Natural killer cell (primary cell): ENCODE data around the gene SMAD7. TPM values are rescaled to one million over a fixed set of nuclear protein-coding genes. Genes with fewer than 3 reads are reported as not detected.

ENCODE experiments used
- ATAC-seq, 3 donors: fragments of 150-1000 bp in 2 of 3; fragments of 200-7000 bp in 1 of 3; cut with Tn5 transposase; 1 replicate in 1 of 3; 2 replicates in 2 of 3; pipeline ENCODE4 v1.10.0; 2021; ENCODE audit warnings: mild to moderate bottlenecking in 2 of 3, moderate library complexity in 2 of 3
- DNase-seq, 2 donors: peaks; one replicate each; pipeline versions ENCODE4 v3.0.0 to v3.0.0-alpha.2; 2013 to 2021; ENCODE audit warnings: mixed read lengths in 1 of 2
- H3K27ac ChIP-seq: one replicate; pipeline ENCODE4 v1.5.1; 2013; ENCODE audit warnings: mild to moderate bottlenecking, low read length
- H3K27me3 ChIP-seq: one replicate; pipeline ENCODE4 v1.6.1; 2013; ENCODE audit warnings: low read length; ENCODE audit not compliant: control insufficient read depth, insufficient read depth
- H3K36me3 ChIP-seq: one replicate; pipeline ENCODE4 v1.6.1; 2013; ENCODE audit warnings: low read length; ENCODE audit not compliant: control insufficient read depth, insufficient read depth
- H3K4me1 ChIP-seq: one replicate; pipeline ENCODE4 v1.6.1; 2013; ENCODE audit warnings: low read length; ENCODE audit not compliant: control insufficient read depth, insufficient read depth
- H3K4me3 ChIP-seq: one replicate; pipeline ENCODE4 v1.5.1; 2013; ENCODE audit warnings: low read length
- H3K9me3 ChIP-seq: one replicate; pipeline ENCODE4 v1.6.1; 2013; ENCODE audit warnings: low read length; ENCODE audit not compliant: control insufficient read depth, insufficient read depth
- H3K27ac Mint-ChIP-seq, 2 donors: one replicate each; pipeline ENCODE4 v1.8.0; 2022; ENCODE audit warnings: mild to moderate bottlenecking in 2 of 2, mixed read lengths in 2 of 2, moderate library complexity in 1 of 2
- H3K27me3 Mint-ChIP-seq, 2 donors: one replicate each; pipeline ENCODE4 v1.8.0; 2022; ENCODE audit warnings: low read depth in 2 of 2, mixed read lengths in 2 of 2
- H3K36me3 Mint-ChIP-seq: one replicate; pipeline ENCODE4 v1.8.0; 2022; ENCODE audit warnings: mixed read lengths
- H3K4me1 Mint-ChIP-seq, 2 donors: one replicate each; pipeline ENCODE4 v1.8.0; 2022; ENCODE audit warnings: mixed read lengths in 2 of 2
- H3K4me3 Mint-ChIP-seq: one replicate; pipeline ENCODE4 v1.8.0; 2022; ENCODE audit warnings: mild to moderate bottlenecking, moderate library complexity, mixed read lengths
- H3K9me3 Mint-ChIP-seq, 2 donors: one replicate each; pipeline ENCODE4 v1.8.0; 2022; ENCODE audit warnings: mixed read lengths in 2 of 2
- WGBS: methylation state at CpG from one replicate; pipeline ENCODE4 v1.1.7; 2013; ENCODE audit warnings: missing lambda C conversion rate; ENCODE audit not compliant: insufficient coverage; 5-methylcytosine and 5-hydroxymethylcytosine counted together
- intact Hi-C: fragments of 100-400 bp; cut with micrococcal nuclease; formaldehyde crosslinking; loops from one replicate; pipeline ENCODE4 v1.14.2; 2022
- total RNA-seq, 4 donors: library from RNA; stranded (reverse); fragments of 120-200 nt in 1 of 4; gene quantifications; one replicate each; pipeline versions ENCODE4 v1.2.3 to v1.2.4, GENCODE V29; 2013 to 2022
- TF ChIP-seq, protein P1 (sequence below): fragments of 200-600 bp; IDR thresholded peaks from one replicate; pipeline ENCODE4 v1.8.0; 2022; ENCODE audit warnings: antibody characterized with exemption

SMAD7 gene
- total RNA-seq, 3 donors from 2014 or later (not counting 1 experiment from before 2014, with no cell fraction given): 127 to 204 (median 182) TPM

DNA sequence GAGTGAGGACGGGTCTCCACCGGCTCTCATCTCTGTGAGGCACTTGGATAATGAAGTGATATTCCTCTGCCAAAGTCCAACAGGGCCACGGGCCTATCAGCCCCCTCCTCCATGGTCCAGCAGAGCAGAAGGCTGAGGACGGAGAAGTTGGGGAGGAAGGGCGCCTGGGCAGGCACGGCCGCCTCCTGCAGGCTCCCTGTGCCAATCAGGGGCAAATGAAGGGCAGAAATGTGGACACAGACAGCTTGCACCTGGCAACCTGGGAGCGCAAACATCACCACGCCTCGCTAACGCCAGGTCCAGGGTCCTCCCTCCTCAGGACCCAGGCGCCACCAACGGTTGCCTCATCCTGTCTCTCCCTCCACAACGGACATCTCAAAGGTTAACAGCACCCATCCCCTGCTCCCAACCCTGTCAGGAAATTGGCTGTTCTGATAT, 24.3 kb downstream of the SMAD7 start:
- WGBS: 85% methylated on average over 14 of the region's 14 CpGs
- TF ChIP-seq, protein P1, sequence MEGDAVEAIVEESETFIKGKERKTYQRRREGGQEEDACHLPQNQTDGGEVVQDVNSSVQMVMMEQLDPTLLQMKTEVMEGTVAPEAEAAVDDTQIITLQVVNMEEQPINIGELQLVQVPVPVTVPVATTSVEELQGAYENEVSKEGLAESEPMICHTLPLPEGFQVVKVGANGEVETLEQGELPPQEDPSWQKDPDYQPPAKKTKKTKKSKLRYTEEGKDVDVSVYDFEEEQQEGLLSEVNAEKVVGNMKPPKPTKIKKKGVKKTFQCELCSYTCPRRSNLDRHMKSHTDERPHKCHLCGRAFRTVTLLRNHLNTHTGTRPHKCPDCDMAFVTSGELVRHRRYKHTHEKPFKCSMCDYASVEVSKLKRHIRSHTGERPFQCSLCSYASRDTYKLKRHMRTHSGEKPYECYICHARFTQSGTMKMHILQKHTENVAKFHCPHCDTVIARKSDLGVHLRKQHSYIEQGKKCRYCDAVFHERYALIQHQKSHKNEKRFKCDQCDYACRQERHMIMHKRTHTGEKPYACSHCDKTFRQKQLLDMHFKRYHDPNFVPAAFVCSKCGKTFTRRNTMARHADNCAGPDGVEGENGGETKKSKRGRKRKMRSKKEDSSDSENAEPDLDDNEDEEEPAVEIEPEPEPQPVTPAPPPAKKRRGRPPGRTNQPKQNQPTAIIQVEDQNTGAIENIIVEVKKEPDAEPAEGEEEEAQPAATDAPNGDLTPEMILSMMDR: no peak
- no peak for DNase-seq
- no peaks in the 10 kb centered on the region for H3K27me3 ChIP-seq
- no peak overlapping the region for H3K27ac ChIP-seq
- no peak for ATAC-seq
- intact Hi-C loops: no loop called here
- peak overlapping the region; percentile 95 to 96 for H3K27ac Mint-ChIP-seq
- peaks cover 5% of the 10 kb centered on the region for H3K36me3 ChIP-seq
- no peak overlapping the region for H3K4me3 ChIP-seq
- H3K4me1 ChIP-seq: peaks cover 92% of the 10 kb centered on the region
- no peaks in the 10 kb centered on the region for H3K27me3 Mint-ChIP-seq
- no peaks in the 10 kb centered on the region for H3K9me3 ChIP-seq
- H3K9me3 Mint-ChIP-seq: no peaks in the 10 kb centered on the region
- no peaks in the 10 kb centered on the region for H3K36me3 Mint-ChIP-seq
- peaks cover 92 to 99% of the 10 kb centered on the region in 2 donors for H3K4me1 Mint-ChIP-seq
- peak overlapping the region; percentile 94 for H3K4me3 Mint-ChIP-seq

DNA sequence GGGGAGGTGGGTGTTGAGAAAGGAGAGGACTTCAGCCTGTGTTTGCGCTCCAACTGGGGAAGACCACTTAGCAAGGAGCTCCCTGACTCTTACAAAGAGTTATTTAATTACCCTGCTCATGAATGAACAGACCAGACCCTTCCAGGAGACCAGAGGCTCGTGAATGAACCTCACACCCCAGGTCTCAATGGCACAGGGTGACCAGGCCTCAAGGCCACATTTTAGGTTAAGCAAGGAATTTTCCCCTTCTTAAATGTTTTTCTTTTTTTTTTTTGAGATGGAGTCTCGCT, 25.3 kb downstream of the SMAD7 start:
- H3K4me3 Mint-ChIP-seq: peak overlapping the region; percentile 94
- Histone ChIP-seq H3K4me1 (peaks cover 87% of the 10 kb centered on the region), H3K27me3 (no peaks in the 10 kb centered on the region), H3K4me3 (no peak overlapping the region), H3K27ac (no peak overlapping the region), H3K36me3 (peaks cover 15% of the 10 kb centered on the region), H3K9me3 (no peaks in the 10 kb centered on the region)
- H3K9me3 Mint-ChIP-seq: no peaks in the 10 kb centered on the region
- peak overlapping the region; percentile 95 to 96 for H3K27ac Mint-ChIP-seq
- peaks cover 91 to 98% of the 10 kb centered on the region in 2 donors for H3K4me1 Mint-ChIP-seq
- H3K36me3 Mint-ChIP-seq: peaks cover 8% of the 10 kb centered on the region
- TF ChIP-seq, protein P1: no peak
- DNase-seq (no peak), ATAC-seq (no peak)
- intact Hi-C loops: no loop called here
- no peaks in the 10 kb centered on the region for H3K27me3 Mint-ChIP-seq
- 69% methylated on average over 1 of the region's 3 CpGs for WGBS

DNA sequence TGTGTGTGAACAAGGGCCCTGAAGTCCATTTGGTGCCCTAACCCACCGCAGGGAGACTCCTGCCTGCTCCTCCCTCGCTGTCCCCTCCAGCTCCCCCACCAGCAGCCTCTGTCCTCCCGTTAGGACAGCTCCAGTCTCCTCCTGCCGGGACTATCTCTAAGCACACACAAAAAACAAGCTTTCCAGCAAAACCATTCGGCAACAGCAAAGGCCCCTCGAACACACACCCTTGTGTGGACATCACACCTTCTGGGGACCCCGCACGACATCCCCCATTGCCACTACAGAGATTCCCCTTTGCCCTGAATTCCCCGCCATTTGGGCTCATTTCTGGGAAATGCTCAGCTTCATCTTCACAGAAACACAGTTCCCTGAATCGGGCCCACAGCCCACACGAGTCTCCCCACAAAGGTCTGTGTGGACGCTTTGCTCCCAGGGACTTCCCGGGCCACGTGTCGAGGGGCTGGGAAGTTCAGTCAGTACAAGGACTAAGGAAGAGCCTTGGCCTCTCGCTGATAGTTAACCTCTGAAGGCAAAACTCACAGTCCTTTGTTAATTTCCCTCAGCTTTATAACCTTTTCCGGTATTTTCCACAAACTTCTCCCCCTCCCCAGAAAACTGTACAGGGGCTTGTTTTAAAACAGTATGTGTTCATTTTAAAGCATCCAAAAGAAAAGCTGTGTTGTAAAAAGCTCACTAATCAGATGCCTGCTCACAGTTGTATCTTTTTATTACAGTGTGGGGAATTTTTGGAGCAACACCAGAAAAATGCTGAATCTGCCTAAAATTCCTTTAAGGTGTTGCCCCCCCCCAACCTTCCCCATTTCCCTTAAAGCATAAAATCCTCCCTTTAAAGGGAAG, 25.9 kb downstream of the SMAD7 start:
- peaks cover 19% of the 10 kb centered on the region for H3K36me3 ChIP-seq
- H3K27me3 Mint-ChIP-seq: no peaks in the 10 kb centered on the region

More for the DNA sequence above, 25.9 kb downstream of the SMAD7 start:
- H3K9me3 ChIP-seq: no peaks in the 10 kb centered on the region
- peak overlapping the region; percentile 94 for H3K4me3 Mint-ChIP-seq
- no peak overlapping the region for H3K4me3 ChIP-seq
- H3K27ac Mint-ChIP-seq: peak overlapping the region; percentile 95 to 96
- peaks cover 91 to 97% of the 10 kb centered on the region in 2 donors for H3K4me1 Mint-ChIP-seq
- H3K36me3 Mint-ChIP-seq: peaks cover 14% of the 10 kb centered on the region
- DNase-seq: peak in 1 of 2 donors; percentile 26
- WGBS: 40% methylated on average over 16 of the region's 17 CpGs
- intact Hi-C loops: no loop called here
- ATAC-seq: no peak
- H3K27ac ChIP-seq: peak overlapping the region; percentile 4
- no peaks in the 10 kb centered on the region for H3K27me3 ChIP-seq
- H3K4me1 ChIP-seq: peaks cover 81% of the 10 kb centered on the region
- TF ChIP-seq, protein P1: no peak
- H3K9me3 Mint-ChIP-seq: no peaks in the 10 kb centered on the region
